K562 (cell line): ENCODE measurements around the gene MARK2. TPM values are rescaled to one million over a fixed set of nuclear protein-coding genes. Genes with fewer than 3 reads are reported as not detected.

Experiments used
- AFF1 ChIP-seq, 2 experiments: fragments of 450-650 bp; IDR thresholded peaks; 2 replicates each; pipeline ENCODE4 v1.6.1; 2018; ENCODE audit warnings: mild to moderate bottlenecking in 2 of 2, low read depth in 1 of 2; ENCODE audit not compliant: partially characterized antibody in 2 of 2
- ATF7 ChIP-seq: fragments of 450-650 bp; IDR thresholded peaks from 2 replicates; pipeline ENCODE4 v1.7.1; 2014; ENCODE audit warnings: mild to moderate bottlenecking, moderate library complexity
- CBFA2T3 ChIP-seq: fragments of 450-650 bp; IDR thresholded peaks from 2 replicates; pipeline ENCODE4 v1.6.1; 2017
- CHAMP1 ChIP-seq: fragments of 450-650 bp; IDR thresholded peaks from 2 replicates; pipeline ENCODE4 v1.6.1; 2016; ENCODE audit warnings: mild to moderate bottlenecking
- CSDE1 ChIP-seq, 2 experiments: fragments of 450-650 bp; IDR thresholded peaks; 2 replicates each; pipeline ENCODE4 v1.6.1; 2016; ENCODE audit warnings: mild to moderate bottlenecking in 1 of 2
- ETV6 ChIP-seq, 3 experiments: fragments of 150-350 bp in 1 of 3; sonication (generic) in 1 of 3; formaldehyde crosslinking in 1 of 3; IDR thresholded peaks; 2 replicates each; pipeline versions ENCODE4 v1.6.1 to v1.8.0; 2014 to 2022; ENCODE audit warnings: borderline replicate concordance in 2 of 3, low read depth in 2 of 3, antibody characterized with exemption in 1 of 3, low read length in 1 of 3, mild to moderate bottlenecking in 1 of 3, missing genetic modification reagents in 1 of 3
- EZH2 ChIP-seq: IDR thresholded peaks from 2 replicates; pipeline ENCODE4 v1.6.1; 2012; ENCODE audit warnings: low read depth, mild to moderate bottlenecking, inconsistent platforms, low read length, borderline replicate concordance
- POLR2B ChIP-seq: fragments of 450-650 bp; IDR thresholded peaks from 2 replicates; pipeline ENCODE4 v1.6.1; 2018; ENCODE audit warnings: low read depth; ENCODE audit not compliant: partially characterized antibody
- RBBP5 ChIP-seq: fragments of 200-600 bp; sonication (generic); IDR thresholded peaks from 2 replicates; pipeline ENCODE4 v1.6.1; 2012; ENCODE audit warnings: borderline replicate concordance, mild to moderate bottlenecking, low read length, control low read depth, inconsistent platforms; ENCODE audit not compliant: insufficient read depth, poor library complexity, severe bottlenecking
- SAP30 ChIP-seq: fragments of 200-600 bp; sonication (generic); IDR thresholded peaks from 2 replicates; pipeline ENCODE4 v1.6.1; 2012; ENCODE audit warnings: borderline replicate concordance, low read depth, mild to moderate bottlenecking, moderate library complexity, low read length, control low read depth, inconsistent platforms; ENCODE audit not compliant: insufficient read depth, poor library complexity, severe bottlenecking
- SNIP1 ChIP-seq: fragments of 450-650 bp; IDR thresholded peaks from 2 replicates; pipeline ENCODE4 v1.7.1; 2017; ENCODE audit warnings: low read depth, mild to moderate bottlenecking
- USF1 ChIP-seq: sonication (generic); formaldehyde crosslinking; IDR thresholded peaks from 2 replicates; pipeline ENCODE4 v1.9.0; 2022; ENCODE audit warnings: mild to moderate bottlenecking, missing genetic modification reagents
- ZBTB11 ChIP-seq, 3 experiments: fragments of 200-800 bp in 1 of 3; fragments of 250-450 bp in 1 of 3; fragments of 450-650 bp in 1 of 3; sonication (Bioruptor Pico) in 1 of 3; sonication (Bioruptor generic) in 1 of 3; formaldehyde crosslinking in 1 of 3; IDR thresholded peaks; 2 replicates each; pipeline versions ENCODE4 v1.6.1 to v1.8.0; 2016 to 2022; ENCODE audit warnings: mild to moderate bottlenecking in 2 of 3, missing genetic modification characterization in 2 of 3, missing compliant biosample characterization in 1 of 3, moderate library complexity in 1 of 3
- ZSCAN32 ChIP-seq: fragments of 450-650 bp; formaldehyde crosslinking; IDR thresholded peaks from 2 replicates; pipeline ENCODE4 v1.4.0; 2020; ENCODE audit warnings: mild to moderate bottlenecking, moderate library complexity
- polyA plus RNA-seq, 8 experiments: library from polyadenylated mRNA; depleted of rRNA in 4 of 8; stranded (reverse) in 5 of 8; unstranded in 3 of 8; fragments of >200 nt; fragmentation: Nextera tagmentation in 2 of 8; fragmentation: Illumina TruSeq in 1 of 8; extraction: Ambion mirVana in 2 of 8; extraction: Trizol in 1 of 8; gene quantifications; 2 replicates each; pipeline versions ENCODE4 v1.2.1 to v1.2.3, GENCODE V29; 2011 to 2014; ENCODE audit warnings: inconsistent platforms in 1 of 8, missing spikeins in 1 of 8
- total RNA-seq, 7 experiments: library from RNA; depleted of rRNA in 6 of 7; stranded (reverse); fragments of >200 nt in 6 of 7; fragmentation: Illumina TruSeq in 2 of 7; extraction: Trizol in 2 of 7; gene quantifications; 2 replicates each; pipeline versions ENCODE4 v1.2.1 to v1.2.3, GENCODE V29; 2011 to 2021; ENCODE audit warnings: low replicate concordance in 1 of 7

The MARK2 gene
- total and polyA plus RNA-seq, 9 of the 15 experiments (the other 6 are each of a cell fraction or from before 2014, with no cell fraction given): 0.32 to 43.5 (median 15.1) TPM

GRCh38 chr11:63917692-63918506, 79.0 kb downstream of the MARK2 start (continued):
- TF ChIP-seq AFF1 (IDR thresholded peaks at IDR 0.05; ENCODE audit: low read depth in 1 of 2, partially characterized antibody in 2 of 2): peak in 1 of 2 experiments; percentile 43
- TF ChIP-seq SNIP1: no peak
- TF ChIP-seq ETV6 (IDR thresholded peaks at IDR 0.05; ENCODE audit: borderline replicate concordance in 1 of 2, low read depth in 2 of 2, low read length in 1 of 2): no peak
- TF ChIP-seq ETV6 (CRISPR knock-in tag; IDR thresholded peaks at IDR 0.05; ENCODE audit: borderline replicate concordance): no peak
- no peak for TF ChIP-seq ZSCAN32 (CRISPR knock-in tag)
- no peak for TF ChIP-seq ZBTB11 (CRISPR knock-in tag; IDR thresholded peaks at IDR 0.05)
- TF ChIP-seq EZH2: no peak
- 0 out of 2 replicates have a peak, but pooled peaks have one; percentile 5 for TF ChIP-seq USF1 (CRISPR knock-in tag)
- no peak for TF ChIP-seq CHAMP1
- no peak for TF ChIP-seq POLR2B
- no peak for TF ChIP-seq ATF7
- TF ChIP-seq RBBP5: no peak
- no peak for TF ChIP-seq CBFA2T3
- TF ChIP-seq CSDE1 (IDR thresholded peaks at IDR 0.05): no peak
- TF ChIP-seq SAP30: peak; percentile 23
